Stimulated activated CD8-positive, alpha-beta memory T cell treated with anti-CD3 and anti-CD28 coated beads, Interleukin-15, amount 100 ng/mL, for 4 hours (primary cell): Measurements from ENCODE around the gene PKNOX2.

ENCODE experiments used
- DNase-seq, 2 donors: peaks; one replicate each; pipeline ENCODE4 v3.0.0-alpha.2; 2020; ENCODE audit warnings: low read depth in 2 of 2

The PKNOX2 gene

GRCh38 chr11:125173027-125173426 lies 8.5 kb downstream of the PKNOX2 start:
- no peak for DNase-seq

GRCh38 chr11:125173556-125173955 lies 9.0 kb downstream of the PKNOX2 start:
- DNase-seq: no peak

- no peak for DNase-seq
Observed at GRCh38 chr11:125174057-125174456, 9.5 kb downstream of the PKNOX2 start.

GRCh38 chr11:125174686-125175085 lies 10.1 kb downstream of the PKNOX2 start:
- no peak for DNase-seq

- no peak for DNase-seq
Observed at GRCh38 chr11:125175166-125175565, 10.6 kb downstream of the PKNOX2 start.

GRCh38 chr11:125175896-125176575 lies 11.5 kb downstream of the PKNOX2 start:
- no peak for DNase-seq

GRCh38 chr11:125176866-125177265 lies 12.3 kb downstream of the PKNOX2 start:
- no peak for DNase-seq

GRCh38 chr11:125177543-125177942 lies 13.0 kb downstream of the PKNOX2 start:
- no peak for DNase-seq

GRCh38 chr11:125179346-125179745 lies 14.8 kb downstream of the PKNOX2 start:
- no peak for DNase-seq

GRCh38 chr11:125179895-125180294 lies 15.3 kb downstream of the PKNOX2 start:
- DNase-seq: no peak

GRCh38 chr11:125180413-125181305 lies 16.1 kb downstream of the PKNOX2 start:
- no peak for DNase-seq

GRCh38 chr11:125182573-125182972 lies 18.0 kb downstream of the PKNOX2 start:
- no peak for DNase-seq

GRCh38 chr11:125183641-125184040 lies 19.1 kb downstream of the PKNOX2 start:
- DNase-seq: no peak

- DNase-seq: no peak
Observed at GRCh38 chr11:125188021-125188420, 23.5 kb downstream of the PKNOX2 start.

GRCh38 chr11:125190566-125190965 lies 26.0 kb downstream of the PKNOX2 start:
- no peak for DNase-seq

- no peak for DNase-seq
Observed at GRCh38 chr11:125192183-125192582, 27.6 kb downstream of the PKNOX2 start.

GRCh38 chr11:125192717-125193415 lies 28.3 kb downstream of the PKNOX2 start:
- DNase-seq: no peak

GRCh38 chr11:125193416-125193726 lies 28.8 kb downstream of the PKNOX2 start:
- DNase-seq: no peak

- DNase-seq: no peak
Observed at GRCh38 chr11:125193841-125194240, 29.3 kb downstream of the PKNOX2 start.

- DNase-seq: no peak
Observed at GRCh38 chr11:125199915-125200314, 35.4 kb downstream of the PKNOX2 start.

GRCh38 chr11:125200441-125200840 lies 35.9 kb downstream of the PKNOX2 start:
- DNase-seq: no peak

- DNase-seq: no peak
Observed at GRCh38 chr11:125201525-125202141, 37.1 kb downstream of the PKNOX2 start.
